Rectal smooth muscle tissue (tissue), 1 donor: ENCODE measurements around the gene DISP2.
A peak's percentile ranks its signal among the peaks of the same experiment; 100 is the strongest.

Experiments used
- H3K27ac ChIP-seq: one replicate; pipeline ENCODE4 v1.7.0; 2013; ENCODE audit warnings: low read depth, low read length, inconsistent platforms
- H3K27me3 ChIP-seq: one replicate; pipeline ENCODE4 v1.7.0; 2013; ENCODE audit warnings: low read length; ENCODE audit not compliant: control insufficient read depth, insufficient read depth
- H3K36me3 ChIP-seq: one replicate; pipeline ENCODE4 v1.7.0; 2013; ENCODE audit warnings: low read length; ENCODE audit not compliant: control insufficient read depth, insufficient read depth
- H3K4me1 ChIP-seq: one replicate; pipeline ENCODE4 v1.7.0; 2013; ENCODE audit warnings: low read length; ENCODE audit not compliant: control insufficient read depth, insufficient read depth
- H3K4me3 ChIP-seq: one replicate; pipeline ENCODE4 v1.7.0; 2013; ENCODE audit warnings: low read length
- H3K9ac ChIP-seq: one replicate; pipeline ENCODE4 v1.7.0; 2013; ENCODE audit warnings: low read length

Gene DISP2

DNA sequence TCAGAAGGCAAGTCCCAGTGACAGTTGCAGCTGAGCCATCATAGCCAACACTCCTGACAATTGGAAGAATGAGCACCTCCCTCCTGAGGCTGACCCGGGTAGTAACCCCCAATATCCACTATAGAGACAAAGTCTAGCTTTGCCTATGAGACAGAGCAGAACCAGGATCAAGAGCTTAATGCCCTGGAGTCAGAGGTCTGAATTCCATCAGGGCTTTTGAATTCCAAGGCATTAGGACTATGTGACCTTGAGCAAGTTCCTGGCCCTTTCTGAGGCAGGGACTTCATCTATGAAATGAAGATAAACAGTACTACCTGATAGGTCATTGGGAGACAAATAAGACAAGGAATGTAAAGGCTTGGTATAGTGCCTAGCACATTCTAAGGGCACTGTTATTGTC lies 37.6 kb upstream of the DISP2 start:
- no peak overlapping the region for H3K27ac ChIP-seq
- H3K4me3 ChIP-seq: no peak overlapping the region
- no peaks in the 10 kb centered on the region for H3K36me3 ChIP-seq
- H3K4me1 ChIP-seq: peaks cover 3% of the 10 kb centered on the region
- H3K9ac ChIP-seq: no peak overlapping the region
- no peaks in the 10 kb centered on the region for H3K27me3 ChIP-seq

DNA sequence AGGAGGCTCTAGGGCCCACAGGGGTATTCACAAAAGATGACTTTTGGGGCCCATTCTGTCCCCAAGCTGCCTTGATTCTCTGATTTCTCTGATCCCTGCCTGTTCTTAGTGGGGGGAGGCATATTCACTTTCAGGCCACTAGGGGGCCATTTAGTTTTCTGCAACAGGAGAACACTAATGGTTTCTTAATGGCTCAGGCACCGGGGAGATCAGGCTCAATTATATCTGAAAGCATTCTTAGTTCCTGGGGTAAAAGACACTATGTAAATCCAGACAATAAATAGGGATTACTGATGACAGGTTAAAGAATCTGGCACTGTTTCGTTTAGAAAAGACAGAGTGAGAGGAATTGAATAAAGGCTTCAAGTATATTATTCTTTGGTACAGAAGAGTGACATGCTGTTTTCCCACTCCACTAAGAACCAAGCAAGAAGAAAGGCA lies 37.1 kb upstream of the DISP2 start:
- H3K27ac ChIP-seq: peak overlapping the region; percentile 63
- no peak overlapping the region for H3K4me3 ChIP-seq
- H3K9ac ChIP-seq: no peak overlapping the region
- no peaks in the 10 kb centered on the region for H3K27me3 ChIP-seq
- H3K4me1 ChIP-seq: peaks cover 3% of the 10 kb centered on the region
- H3K36me3 ChIP-seq: no peaks in the 10 kb centered on the region

DNA sequence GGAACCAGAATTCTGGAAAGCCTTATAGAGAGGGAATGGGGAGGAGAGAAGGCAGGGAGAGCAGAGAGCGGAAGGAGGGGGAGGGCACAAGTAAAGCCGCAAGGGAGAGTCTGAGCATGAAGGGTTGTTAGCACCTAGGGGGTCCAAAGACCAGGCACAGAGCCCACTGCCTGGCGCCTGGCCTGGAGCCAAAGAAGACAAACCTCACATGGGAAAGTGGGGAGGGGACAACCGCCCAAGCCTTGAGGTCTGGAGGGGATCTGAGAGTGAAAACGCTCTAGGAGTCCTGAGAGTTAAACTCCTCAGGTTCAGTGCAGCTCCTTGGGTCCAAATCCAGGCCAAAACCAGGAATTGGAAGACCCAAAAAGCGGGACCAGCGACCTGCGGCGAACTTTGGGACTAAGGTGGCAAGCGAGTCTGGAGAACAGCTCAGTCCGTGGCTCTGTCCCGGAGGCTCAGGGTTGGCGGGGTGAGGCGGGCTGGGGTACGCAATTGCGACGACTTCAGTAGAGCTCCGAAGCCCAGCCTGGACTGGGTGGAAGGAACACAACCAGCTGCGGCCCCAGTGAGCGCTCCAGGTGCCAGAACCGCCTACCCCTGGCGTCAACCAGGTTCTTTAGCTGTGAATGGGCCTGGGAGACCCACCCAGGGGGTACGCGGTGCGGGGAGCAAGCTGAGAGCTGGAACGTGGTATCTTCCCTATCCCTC lies 35.3 kb upstream of the DISP2 start:
- no peaks in the 10 kb centered on the region for H3K36me3 ChIP-seq
- peak overlapping the region; percentile 3 for H3K9ac ChIP-seq
- H3K27me3 ChIP-seq: no peaks in the 10 kb centered on the region
- H3K4me3 ChIP-seq: peak overlapping the region; percentile 55
- peaks cover 13% of the 10 kb centered on the region for H3K4me1 ChIP-seq
- H3K27ac ChIP-seq: peak overlapping the region; percentile 94

DNA sequence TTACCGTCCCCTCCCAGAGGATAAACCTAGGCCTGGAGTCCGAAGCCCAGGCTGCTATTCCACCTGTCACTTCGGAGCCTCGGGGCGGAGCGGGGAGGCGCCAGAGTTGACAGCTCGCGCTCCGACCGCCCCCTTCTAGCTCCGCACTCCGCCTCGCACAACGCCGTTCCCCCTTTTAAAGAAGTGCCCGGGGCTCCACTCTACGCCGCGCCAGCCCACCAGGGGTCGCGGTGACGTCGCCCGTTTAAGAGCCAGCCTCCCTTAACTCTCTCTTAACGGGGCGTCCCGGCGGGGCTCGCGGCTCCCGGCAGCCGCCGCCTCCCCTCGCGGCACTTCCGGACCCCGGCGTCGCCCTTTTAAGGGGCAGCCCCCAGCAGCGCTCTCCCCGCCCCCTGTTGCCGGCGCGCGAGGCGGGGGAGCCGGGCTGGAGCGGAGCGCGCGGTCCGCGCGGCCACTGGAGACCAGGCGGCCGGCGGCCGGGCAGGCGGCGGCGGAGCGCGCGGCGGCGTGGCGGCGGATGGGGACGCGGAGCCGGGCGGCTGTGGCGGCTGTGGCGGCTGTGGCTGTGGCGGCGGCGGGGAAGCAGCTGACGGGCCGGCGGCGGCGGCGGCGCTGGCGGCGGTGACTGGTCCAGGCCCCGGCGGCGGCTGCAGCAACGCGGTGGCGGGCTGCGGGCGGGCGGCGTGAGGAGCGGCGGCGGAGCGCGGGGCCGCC lies 34.6 kb upstream of the DISP2 start, which contains the start of gene INAFM2:
TSS of gene INAFM2 (plus strand) at position 454 of the 714 bp plus-strand sequence. CDS start 364 bp downstream, outside the sequence.
- H3K27me3 ChIP-seq: no peaks in the 10 kb centered on the region
- H3K4me3 ChIP-seq: peak within 1 kb of the TSS; percentile 67
- H3K4me1 ChIP-seq: peaks cover 19% of the 10 kb centered on the region
- H3K36me3 ChIP-seq: no peaks in the 10 kb centered on the region
- H3K27ac ChIP-seq: peak within 1 kb of the TSS; percentile 98
- peak within 1 kb of the TSS; percentile 70 for H3K9ac ChIP-seq

DNA sequence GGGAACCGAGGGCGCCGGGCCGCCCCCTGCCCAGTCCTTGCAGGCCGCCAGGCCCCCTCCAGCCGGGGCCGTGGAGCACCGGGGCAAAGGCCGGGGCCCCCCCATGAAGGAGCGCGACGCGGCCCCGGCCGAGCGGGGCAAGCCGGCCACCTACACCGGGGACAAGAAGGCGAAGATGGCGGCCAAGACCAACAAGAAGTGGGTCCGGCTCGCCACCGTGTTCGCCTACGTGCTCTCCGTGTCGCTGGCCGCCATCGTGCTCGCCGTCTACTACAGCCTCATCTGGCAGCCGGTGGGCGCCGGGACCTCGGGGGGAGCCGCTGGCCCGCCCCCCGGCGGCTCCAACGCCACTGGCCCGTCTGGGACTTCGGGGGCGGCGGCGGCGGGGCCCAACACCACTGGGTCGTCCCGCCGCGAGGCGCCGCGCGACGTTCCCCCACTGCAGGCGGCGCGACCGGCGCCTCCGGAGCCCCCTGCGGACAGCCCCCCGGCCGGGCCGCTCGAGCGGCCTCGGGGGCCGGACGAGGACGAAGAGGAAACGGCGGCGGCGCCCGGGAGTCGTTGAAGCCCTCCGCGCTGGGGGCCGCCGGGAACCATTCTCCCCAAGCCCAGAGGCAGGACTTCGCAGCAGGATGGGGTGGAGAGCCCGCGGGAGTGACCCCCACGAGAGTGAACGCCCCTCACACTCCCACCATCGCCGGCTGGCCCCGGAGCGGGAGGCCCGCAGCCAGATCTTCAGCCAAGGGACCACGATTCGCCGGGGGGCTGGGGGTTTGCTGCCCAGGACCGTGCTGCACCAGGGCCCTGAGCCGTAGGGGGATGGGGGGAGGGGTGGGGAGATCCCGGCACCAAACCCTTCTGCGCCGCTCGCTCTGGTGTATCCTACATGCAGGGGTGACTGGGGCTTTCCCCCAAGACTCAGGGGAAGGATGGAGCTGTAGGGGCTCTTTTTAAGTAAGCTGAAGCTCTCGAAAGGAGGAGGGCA lies 33.8 kb upstream of the DISP2 start:
- peak overlapping the region; percentile 67 for H3K4me3 ChIP-seq
- H3K9ac ChIP-seq: peak overlapping the region; percentile 70
- no peaks in the 10 kb centered on the region for H3K27me3 ChIP-seq
- no peaks in the 10 kb centered on the region for H3K36me3 ChIP-seq
- peaks cover 22% of the 10 kb centered on the region for H3K4me1 ChIP-seq
- H3K27ac ChIP-seq: peak overlapping the region; percentile 98

DNA sequence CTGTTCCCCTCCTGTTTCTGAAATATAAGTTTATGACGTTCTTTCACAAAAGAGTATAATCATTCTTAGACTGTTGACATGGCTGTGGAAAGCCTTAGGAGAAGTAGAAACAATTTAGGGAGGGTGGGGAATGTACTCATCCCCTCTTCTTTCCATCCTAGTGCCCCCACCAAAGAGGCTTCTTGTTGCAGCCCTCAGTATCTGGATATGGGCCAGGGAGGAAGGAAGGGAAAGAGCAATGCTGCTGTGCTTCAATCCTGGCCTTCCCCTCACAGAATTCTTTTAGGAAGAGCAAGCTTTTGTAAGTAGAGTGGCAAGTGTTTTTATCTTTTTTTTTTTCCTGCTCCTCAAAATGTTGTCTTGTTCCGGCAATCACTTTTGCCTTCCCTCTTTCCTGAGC lies 32.8 kb upstream of the DISP2 start:
- Histone ChIP-seq H3K4me3 (peak overlapping the region; percentile 67), H3K27me3 (no peaks in the 10 kb centered on the region), H3K4me1 (peaks cover 31% of the 10 kb centered on the region), H3K27ac (peak overlapping the region; percentile 98), H3K9ac (peak overlapping the region; percentile 70), H3K36me3 (no peaks in the 10 kb centered on the region)

DNA sequence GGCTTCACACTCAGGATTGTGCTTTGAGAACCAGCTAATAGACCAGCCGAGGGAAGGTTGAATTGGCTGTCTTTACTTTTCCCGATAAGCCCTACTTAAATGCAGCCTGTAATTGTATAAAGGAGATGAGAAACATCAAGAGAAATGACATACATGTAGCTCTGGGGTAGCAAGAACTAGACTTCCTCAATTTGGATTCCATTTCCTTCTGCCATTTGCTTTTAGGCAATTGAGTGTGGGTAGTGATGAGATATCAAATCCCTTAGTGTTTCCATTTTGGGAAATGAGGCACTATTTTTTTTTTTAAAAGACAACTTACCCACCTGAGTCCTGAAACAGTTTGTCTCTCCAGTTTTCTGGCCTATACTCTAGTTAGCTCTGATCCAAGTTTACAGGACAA lies 32.3 kb upstream of the DISP2 start:
- peaks cover 36% of the 10 kb centered on the region for H3K4me1 ChIP-seq
- H3K36me3 ChIP-seq: no peaks in the 10 kb centered on the region
- H3K27ac ChIP-seq: peak overlapping the region; percentile 98
- no peak overlapping the region for H3K9ac ChIP-seq
- H3K4me3 ChIP-seq: peak overlapping the region; percentile 67
- H3K27me3 ChIP-seq: no peaks in the 10 kb centered on the region

DNA sequence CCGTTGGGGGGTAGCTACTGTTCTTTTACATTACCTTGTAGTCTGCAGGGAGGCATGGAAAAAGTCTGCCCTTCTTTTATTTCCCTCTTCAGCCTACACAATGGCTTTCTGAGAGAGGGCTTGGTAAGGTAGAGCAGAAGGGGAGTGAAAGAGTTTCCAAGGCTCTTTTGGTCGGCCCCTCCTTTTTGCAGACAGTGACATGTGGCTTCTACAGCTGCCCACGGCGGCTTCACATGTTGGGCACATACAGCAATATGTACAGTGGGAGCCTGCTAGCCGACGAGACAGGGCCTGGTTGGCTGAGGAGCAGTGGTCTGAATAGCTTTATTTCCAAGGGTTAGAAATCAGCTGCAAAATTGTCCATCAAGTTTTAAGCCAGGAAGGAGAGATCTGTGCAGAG lies 30.6 kb upstream of the DISP2 start:
- peak overlapping the region; percentile 98 for H3K27ac ChIP-seq
- H3K36me3 ChIP-seq: no peaks in the 10 kb centered on the region
- H3K9ac ChIP-seq: no peak overlapping the region
- no peaks in the 10 kb centered on the region for H3K27me3 ChIP-seq
- H3K4me3 ChIP-seq: no peak overlapping the region
- peaks cover 50% of the 10 kb centered on the region for H3K4me1 ChIP-seq

DNA sequence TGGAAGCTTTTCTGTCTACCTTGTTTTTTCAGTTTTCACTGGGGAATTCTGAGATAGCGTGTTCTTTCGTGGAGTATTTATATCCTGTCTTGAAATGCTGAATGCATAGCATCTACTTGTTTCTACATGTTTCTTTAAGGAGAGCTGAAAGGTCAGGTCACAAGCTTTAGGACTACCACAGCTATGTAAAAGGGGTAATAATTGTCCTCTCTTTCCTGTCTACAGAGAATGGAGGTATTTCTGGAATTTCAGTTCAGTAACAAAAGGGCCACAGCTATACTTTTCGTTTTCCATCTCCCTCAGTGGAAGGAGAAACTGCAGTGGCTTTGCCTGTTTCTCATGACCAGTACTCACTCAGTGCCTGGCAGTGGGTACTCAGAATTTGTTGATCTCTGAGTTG lies 29.8 kb upstream of the DISP2 start:
- Histone ChIP-seq H3K4me1 (peaks cover 54% of the 10 kb centered on the region), H3K27me3 (no peaks in the 10 kb centered on the region), H3K4me3 (no peak overlapping the region), H3K9ac (no peak overlapping the region), H3K36me3 (no peaks in the 10 kb centered on the region), H3K27ac (peak overlapping the region; percentile 98)

DNA sequence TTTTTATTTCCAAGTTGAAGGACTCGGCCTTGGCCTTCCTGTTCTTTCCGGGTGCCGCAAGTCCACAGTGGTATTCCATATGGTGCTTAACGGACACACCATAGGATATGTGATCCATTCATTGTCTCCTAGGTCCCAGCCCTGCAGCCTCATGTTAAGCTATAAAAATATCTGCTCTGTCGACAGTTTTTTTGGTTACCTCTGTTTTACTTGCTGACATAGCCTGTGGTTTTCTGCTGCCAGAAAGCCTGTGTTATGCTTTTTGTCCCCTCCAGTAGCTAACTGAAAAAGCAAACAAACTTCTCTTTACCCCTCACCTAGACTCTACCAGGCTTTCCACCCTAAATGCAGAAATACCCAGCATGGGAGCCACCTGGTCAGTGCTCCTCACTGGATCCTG lies 29.3 kb upstream of the DISP2 start:
- H3K4me3 ChIP-seq: no peak overlapping the region
- H3K4me1 ChIP-seq: peaks cover 58% of the 10 kb centered on the region

DNA sequence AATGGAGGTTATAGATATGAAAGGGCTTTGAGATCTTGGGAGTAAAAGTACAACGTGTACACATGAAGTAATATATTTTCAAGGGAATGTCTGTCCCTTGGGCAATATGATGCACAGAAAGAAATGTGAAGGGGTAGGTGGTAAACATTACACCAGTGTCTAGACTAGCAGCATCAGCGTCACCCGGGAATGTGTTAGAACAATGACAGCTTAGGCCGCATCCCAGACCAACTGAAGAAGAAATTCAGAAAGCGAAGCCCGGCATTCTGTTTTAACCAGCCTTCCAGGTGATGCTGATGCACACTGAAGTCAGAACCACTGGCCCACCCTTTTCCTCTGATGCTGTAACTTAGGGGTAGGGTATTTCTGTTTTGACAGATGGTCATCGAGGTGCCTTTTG lies 28.2 kb upstream of the DISP2 start:
- no peaks in the 10 kb centered on the region for H3K27me3 ChIP-seq
- H3K27ac ChIP-seq: peak overlapping the region; percentile 98
- H3K9ac ChIP-seq: no peak overlapping the region
- no peaks in the 10 kb centered on the region for H3K36me3 ChIP-seq
- H3K4me3 ChIP-seq: no peak overlapping the region
- peaks cover 67% of the 10 kb centered on the region for H3K4me1 ChIP-seq

More for the DNA sequence above, 29.3 kb upstream of the DISP2 start:
- Histone ChIP-seq H3K9ac (no peak overlapping the region), H3K36me3 (no peaks in the 10 kb centered on the region), H3K27ac (peak overlapping the region; percentile 98), H3K27me3 (no peaks in the 10 kb centered on the region)

DNA sequence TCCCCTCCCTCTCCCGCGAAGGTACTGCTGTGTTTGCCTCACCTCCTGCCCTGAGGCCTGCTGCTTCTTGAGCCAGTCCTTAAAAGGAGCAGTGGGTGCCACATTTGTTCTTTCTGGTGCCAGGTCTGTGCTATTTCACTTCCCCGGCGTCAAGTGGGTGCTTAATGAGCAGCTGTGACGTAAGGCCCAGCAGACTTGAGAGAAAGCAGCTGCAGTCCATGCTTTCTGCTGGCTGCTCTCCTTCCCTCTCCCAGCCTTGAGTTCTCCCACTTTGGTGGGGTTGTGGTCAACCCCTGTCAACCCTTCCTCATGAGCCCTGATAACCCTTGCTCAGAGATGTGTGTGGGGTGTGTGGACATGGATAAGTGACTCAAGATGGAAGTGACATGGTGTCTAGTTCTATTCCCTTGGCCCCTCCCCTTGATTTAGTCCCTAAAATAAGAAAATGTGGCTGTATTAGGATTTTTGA lies 27.6 kb upstream of the DISP2 start:
- Histone ChIP-seq H3K27me3 (no peaks in the 10 kb centered on the region), H3K36me3 (no peaks in the 10 kb centered on the region), H3K27ac (peak overlapping the region; percentile 98), H3K4me1 (peaks cover 67% of the 10 kb centered on the region), H3K4me3 (no peak overlapping the region), H3K9ac (no peak overlapping the region)
